ENCODE results near the gene SLC22A8.

SLC22A8 gene

DNA sequence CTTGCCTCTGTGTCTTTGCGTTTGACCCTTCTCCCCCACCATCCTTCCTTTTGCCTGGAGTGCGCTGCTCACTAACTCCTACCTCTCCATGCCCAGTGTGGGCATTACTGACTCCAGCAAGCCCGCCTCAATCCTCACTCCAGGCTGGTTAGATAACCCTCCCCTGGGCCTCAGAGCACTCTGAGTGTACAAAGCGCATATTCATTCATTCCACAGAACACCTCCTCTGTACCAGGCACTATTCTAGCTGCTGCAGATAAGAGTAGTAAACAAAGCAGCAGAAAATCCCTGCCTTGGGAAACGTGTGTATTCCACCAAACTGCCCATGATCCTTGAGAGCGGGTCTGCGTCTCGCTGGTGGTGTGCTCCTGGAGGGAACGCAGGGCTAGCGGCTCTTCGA, 3.2 kb downstream of the SLC22A8 start:
- CTCF ChIA-PET = interaction anchor here (1.0 to 1.5 kb wide), 3 partner anchors 8 to 106 kb away, joined by 3 read pairs; no protein-coding TSS in a partner anchor
- no peak for TF ChIP-seq CTCF (IDR thresholded peaks at IDR 0.05; ENCODE audit: control extremely low read depth, extremely low read depth, low read depth, missing control alignments)
- POLR2A ChIA-PET = no interaction called here
- DNase-seq (ENCODE audit: extremely low spot score) = no peak

- CTCF ChIA-PET = interaction anchor here (1.5 to 2.6 kb wide), 3 partner anchors 12 to 104 kb away, joined by 3 to 10 read pairs (median 3); no protein-coding TSS in a partner anchor
- DNase-seq (ENCODE audit: extremely low spot score) = no peak
- POLR2A ChIA-PET = no interaction called here
- TF ChIP-seq CTCF (IDR thresholded peaks at IDR 0.05; ENCODE audit: control extremely low read depth, extremely low read depth, low read depth, missing control alignments) = no peak
Measured at GRCh38 chr11:63010934-63011439, 4.7 kb downstream of the SLC22A8 start.

DNA sequence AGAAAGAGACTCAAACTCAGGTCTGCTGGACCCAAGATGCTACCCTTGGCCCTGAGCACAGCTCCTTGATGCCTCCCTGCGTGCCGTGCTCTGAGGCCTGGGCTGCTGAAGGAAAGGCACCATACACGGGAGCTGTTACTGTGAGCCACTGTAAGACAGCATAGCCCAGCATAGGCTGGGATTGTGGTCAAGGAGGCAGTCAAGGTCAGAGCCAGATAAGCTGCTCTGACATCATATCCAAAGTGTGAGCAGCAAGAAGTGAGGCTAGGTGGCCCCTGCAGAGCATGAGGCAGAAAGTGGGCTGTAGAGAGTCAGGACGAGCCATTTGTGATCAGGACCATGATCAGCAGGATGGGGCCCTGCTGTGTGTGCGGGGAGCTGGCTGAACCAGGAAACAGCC, 7.7 kb downstream of the SLC22A8 start:
- no peak for TF ChIP-seq CTCF (IDR thresholded peaks at IDR 0.05; ENCODE audit: control extremely low read depth, extremely low read depth, low read depth, missing control alignments)
- POLR2A ChIA-PET = no interaction called here
- CTCF ChIA-PET = interaction anchor here (2.1 to 2.4 kb wide), 2 partner anchors 16 to 102 kb away, joined by 8 to 10 read pairs; no protein-coding TSS in a partner anchor
- DNase-seq (ENCODE audit: extremely low spot score) = no peak

- no peak for TF ChIP-seq CTCF (IDR thresholded peaks at IDR 0.05; ENCODE audit: control extremely low read depth, extremely low read depth, low read depth, missing control alignments)
- CTCF ChIA-PET = interaction anchor here (1.2 kb wide), 1 partner anchor 22 kb away, joined by 3 read pairs; no protein-coding TSS in a partner anchor
Measured at GRCh38 chr11:63001456-63001855, 14.2 kb downstream of the SLC22A8 start.

DNA sequence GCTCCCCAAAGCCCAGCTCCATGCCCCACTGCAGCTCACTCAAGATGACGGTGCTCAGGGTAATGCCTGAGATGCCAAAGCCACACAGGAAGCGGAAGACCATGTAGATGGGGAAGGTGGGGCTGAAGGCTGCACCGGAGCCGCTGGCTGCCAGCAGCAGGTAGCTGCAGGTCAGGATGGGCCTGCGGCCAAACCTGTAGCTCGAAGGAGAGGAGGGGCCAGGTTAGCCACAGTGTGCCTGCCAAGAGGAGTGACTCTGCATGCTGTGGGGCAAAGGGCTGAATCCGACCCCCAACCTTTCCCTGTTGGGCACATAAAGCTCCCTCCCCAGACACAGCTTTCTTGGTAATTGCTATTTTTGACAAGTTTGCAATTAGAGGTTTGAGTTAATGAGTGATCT, 16.0 kb downstream of the SLC22A8 start:
- no peak for TF ChIP-seq CTCF (IDR thresholded peaks at IDR 0.05; ENCODE audit: control extremely low read depth, extremely low read depth, low read depth, missing control alignments)
- CTCF ChIA-PET = interaction anchor here (1.0 to 3.0 kb wide), 3 partner anchors 23 to 93 kb away, joined by 3 to 11 read pairs (median 5); no protein-coding TSS in a partner anchor
- POLR2A ChIA-PET = no interaction called here
- no peak for DNase-seq (ENCODE audit: extremely low spot score)

More at GRCh38 chr11:63001456-63001855, 14.2 kb downstream of the SLC22A8 start:
- POLR2A ChIA-PET = no interaction called here
- no peak for DNase-seq (ENCODE audit: extremely low spot score)

GRCh38 chr11:62999156-62999555, 16.5 kb downstream of the SLC22A8 start:
- no peak for DNase-seq (ENCODE audit: extremely low spot score)
- CTCF ChIA-PET = interaction anchor here (1.0 to 3.0 kb wide), 3 partner anchors 23 to 92 kb away, joined by 3 to 11 read pairs (median 5); no protein-coding TSS in a partner anchor
- no peak for TF ChIP-seq CTCF (IDR thresholded peaks at IDR 0.05; ENCODE audit: control extremely low read depth, extremely low read depth, low read depth, missing control alignments)
- POLR2A ChIA-PET = no interaction called here

Measured in GM10248 (cell line).